Lower leg skin (tissue), 3 donors: ENCODE data around the gene LINGO4.

Source experiments
- CTCF ChIP-seq, 3 donors: fragments of 450-650 bp; IDR thresholded peaks; one replicate each; pipeline ENCODE4 v1.5.1; 2016; ENCODE audit warnings: antibody characterized with exemption in 3 of 3, mild to moderate bottlenecking in 3 of 3, moderate library complexity in 2 of 3
- POLR2A ChIP-seq, 2 donors: fragments of 450-650 bp; IDR thresholded peaks; one replicate each; pipeline ENCODE4 v1.6.1; 2016 to 2017; ENCODE audit warnings: antibody characterized with exemption in 2 of 2, mild to moderate bottlenecking in 1 of 2, moderate library complexity in 1 of 2

- TF ChIP-seq CTCF (IDR thresholded peaks at IDR 0.05) (no peak), POLR2A (IDR thresholded peaks at IDR 0.05) (no peak)
Measured at GRCh38 chr1:151839082-151839412, 33.8 kb upstream of the LINGO4 start.
